H54 (cell line): ENCODE results near the gene CNPY3.

Experiments
- DNase-seq: peaks from one replicate; pipeline ENCODE4 v3.0.0; 2011; ENCODE audit warnings: low spot score, mixed read lengths; ENCODE audit not compliant: insufficient read length
- FAIRE-seq: peaks from 3 replicates; lab custom pipeline; 2011; peaks lifted over from hg19 to GRCh38; lab: Jason Lieb, UNC
- POLR2A ChIP-seq: IDR thresholded peaks from 2 replicates; pipeline ENCODE4 v1.6.1; 2011; ENCODE audit warnings: low read depth, mild to moderate bottlenecking, low read length

The CNPY3 gene

GRCh38 chr6:42961020-42961470, 31.8 kb downstream of the CNPY3 start:
- no peak for FAIRE-seq
- no peak for TF ChIP-seq POLR2A
- DNase-seq, result no peak

- TF ChIP-seq POLR2A, result no peak
- FAIRE-seq (no peak), DNase-seq (no peak)
These were observed 32.8 kb downstream of the CNPY3 start for GRCh38 chr6:42962096-42962495.

GRCh38 chr6:42962502-42963178, 33.4 kb downstream of the CNPY3 start:
- no peak for TF ChIP-seq POLR2A
- no peak for DNase-seq
- no peak for FAIRE-seq

DNA sequence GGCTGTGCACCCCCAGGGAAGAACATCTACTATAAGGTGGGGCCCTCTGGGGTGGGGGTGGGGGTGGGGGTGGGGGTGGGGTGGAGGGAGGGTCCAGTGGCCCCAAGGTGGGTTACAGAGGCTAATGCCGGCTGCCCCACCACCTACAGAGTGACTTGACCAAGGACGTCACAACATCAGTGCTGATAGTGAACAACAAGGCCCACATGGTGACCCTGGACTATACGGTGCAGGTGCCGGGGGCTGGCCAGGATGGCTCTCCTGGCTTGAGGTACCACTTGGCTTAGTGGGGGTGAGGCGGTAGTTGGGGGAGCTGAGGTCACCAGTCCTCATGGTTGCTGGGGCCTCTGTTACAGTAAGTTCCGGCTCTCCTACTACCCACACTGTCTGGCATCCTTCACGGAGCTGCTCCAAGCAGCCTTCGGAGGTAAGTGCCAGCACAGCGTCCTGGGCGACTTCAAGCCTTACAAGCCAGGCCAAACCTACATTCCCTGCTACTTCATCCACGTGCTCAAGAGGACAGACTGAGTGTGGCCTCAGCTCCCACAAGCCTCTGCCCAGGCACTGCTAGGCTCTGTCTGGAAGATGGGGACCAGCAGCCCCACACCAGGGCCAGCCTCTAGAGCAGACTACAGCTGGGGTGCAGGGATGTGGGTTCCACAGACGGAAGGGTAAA, 34.0 kb downstream of the CNPY3 start:
- no peak for DNase-seq
- TF ChIP-seq POLR2A, result no peak
- FAIRE-seq, result no peak

- peak; percentile 58 for DNase-seq
- TF ChIP-seq POLR2A, result no peak
- no peak for FAIRE-seq
These were observed 34.8 kb downstream of the CNPY3 start for GRCh38 chr6:42963855-42964605.

GRCh38 chr6:42966571-42966970, 37.3 kb downstream of the CNPY3 start:
- no peak for TF ChIP-seq POLR2A
- no peak for DNase-seq
- no peak for FAIRE-seq

GRCh38 chr6:42967228-42967627, 37.9 kb downstream of the CNPY3 start:
- DNase-seq (no peak), FAIRE-seq (no peak)
- no peak for TF ChIP-seq POLR2A

- DNase-seq (no peak), FAIRE-seq (no peak)
- no peak for TF ChIP-seq POLR2A
These were observed 38.9 kb downstream of the CNPY3 start for GRCh38 chr6:42968126-42968701.

GRCh38 chr6:42968783-42969182, 39.5 kb downstream of the CNPY3 start:
- FAIRE-seq (no peak), DNase-seq (no peak)
- no peak for TF ChIP-seq POLR2A

DNA sequence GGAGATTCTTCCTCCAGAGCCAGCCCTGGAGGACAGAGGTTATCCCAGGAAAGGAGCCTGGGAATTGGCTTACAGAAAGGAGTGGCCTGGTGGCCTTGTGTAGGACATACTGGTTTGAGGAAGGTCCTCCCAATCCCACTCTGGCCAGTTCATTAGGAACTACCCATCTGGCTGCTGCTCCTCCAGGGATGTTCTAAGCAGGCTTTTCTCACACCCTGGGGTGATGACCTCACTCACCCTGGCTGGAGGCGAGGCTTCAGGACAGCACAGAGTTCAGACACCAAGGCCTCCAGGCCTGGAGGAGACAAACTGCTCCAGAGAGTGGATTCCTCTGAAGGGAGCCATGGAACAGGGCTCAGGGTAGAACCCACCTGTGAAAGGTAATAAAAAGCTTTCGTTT, 40.2 kb downstream of the CNPY3 start:
- DNase-seq, result no peak
- FAIRE-seq, result no peak
- no peak for TF ChIP-seq POLR2A

GRCh38 chr6:42969934-42970333, 40.7 kb downstream of the CNPY3 start:
- FAIRE-seq, result no peak

DNA sequence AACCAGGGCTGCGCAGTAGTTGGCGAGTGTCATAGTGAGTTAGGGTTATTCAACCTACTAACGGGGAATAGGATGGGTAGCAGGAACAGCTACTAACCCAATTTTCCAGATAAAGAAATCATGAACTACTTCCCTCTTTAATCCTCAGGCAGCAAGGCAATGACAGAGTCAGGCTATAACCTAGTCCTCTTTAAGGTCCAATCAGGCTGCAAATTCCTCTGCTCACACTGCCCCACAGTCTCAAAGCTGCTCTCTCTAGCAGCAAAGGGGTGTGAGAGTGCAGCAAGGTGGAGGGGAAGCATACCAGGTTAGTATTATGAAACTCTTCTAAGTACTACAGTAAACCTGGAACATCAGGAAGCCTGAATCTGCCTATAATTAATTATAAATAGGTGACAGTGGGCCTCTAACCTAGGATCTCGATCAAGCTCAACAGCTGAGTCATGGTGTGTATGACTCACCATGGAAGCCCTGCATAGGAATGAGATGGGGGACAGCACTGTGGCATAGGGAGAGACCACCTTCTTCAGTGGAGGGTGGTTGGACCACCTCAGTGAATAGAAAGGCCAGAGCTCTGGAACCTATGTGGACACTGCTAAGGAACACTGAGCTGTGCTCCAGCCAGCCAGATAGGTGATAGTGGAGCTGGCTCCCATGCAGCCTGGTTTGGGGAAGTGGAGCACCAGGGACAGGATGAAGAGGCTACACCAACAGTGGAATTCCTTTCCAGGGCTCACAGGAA, 41.8 kb downstream of the CNPY3 start:
- 0 out of 2 replicates have a peak, but pooled peaks have one; percentile 14 for TF ChIP-seq POLR2A
- DNase-seq, result no peak

More at GRCh38 chr6:42969934-42970333, 40.7 kb downstream of the CNPY3 start:
- TF ChIP-seq POLR2A, result no peak
- no peak for DNase-seq

GRCh38 chr6:42971746-42972327, 42.6 kb downstream of the CNPY3 start:
- FAIRE-seq (no peak), DNase-seq (no peak)
- TF ChIP-seq POLR2A, result no peak

More for the DNA sequence above, 41.8 kb downstream of the CNPY3 start:
- FAIRE-seq, result no peak
